ENCODE results near the gene UTP11.

UTP11 gene

DNA sequence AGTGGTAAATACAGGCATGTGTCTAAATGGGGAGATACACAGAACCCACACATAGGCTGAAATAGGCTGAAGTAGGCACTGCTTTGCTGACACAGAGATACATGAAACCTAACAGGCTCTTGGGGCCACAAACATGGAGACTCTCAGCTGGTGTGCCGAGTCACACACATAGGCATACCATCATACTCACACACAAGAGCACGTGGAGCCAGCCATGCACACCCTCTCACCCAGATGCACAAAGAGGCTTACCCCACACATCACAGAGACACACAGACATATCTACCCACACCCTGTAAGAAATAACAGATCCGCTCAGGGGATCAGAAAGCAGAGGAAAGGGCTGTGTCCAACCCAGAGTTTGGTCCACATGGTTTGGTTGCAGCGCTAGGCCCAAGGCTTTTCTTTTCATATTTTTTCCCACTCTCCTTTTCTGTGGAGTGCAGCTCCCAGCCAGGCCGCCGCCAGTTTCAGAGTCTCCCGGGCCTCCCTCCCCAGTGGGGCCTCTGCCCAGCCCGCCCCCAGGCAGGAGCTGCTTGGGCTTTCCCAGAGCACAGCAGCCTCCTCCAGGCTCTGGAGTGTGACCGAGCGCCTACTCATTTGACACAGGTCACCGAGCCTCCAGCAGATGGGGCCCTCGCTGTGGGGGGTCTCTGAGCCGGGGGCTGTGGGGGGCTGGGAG is 38.0 kb downstream of the UTP11 start:
- no peak overlapping the region for H3K4me3 ChIP-seq (ENCODE audit: low read depth, low read length)
- no peak for DNase-seq (ENCODE audit: low read depth)
- TF ChIP-seq, protein P1, sequence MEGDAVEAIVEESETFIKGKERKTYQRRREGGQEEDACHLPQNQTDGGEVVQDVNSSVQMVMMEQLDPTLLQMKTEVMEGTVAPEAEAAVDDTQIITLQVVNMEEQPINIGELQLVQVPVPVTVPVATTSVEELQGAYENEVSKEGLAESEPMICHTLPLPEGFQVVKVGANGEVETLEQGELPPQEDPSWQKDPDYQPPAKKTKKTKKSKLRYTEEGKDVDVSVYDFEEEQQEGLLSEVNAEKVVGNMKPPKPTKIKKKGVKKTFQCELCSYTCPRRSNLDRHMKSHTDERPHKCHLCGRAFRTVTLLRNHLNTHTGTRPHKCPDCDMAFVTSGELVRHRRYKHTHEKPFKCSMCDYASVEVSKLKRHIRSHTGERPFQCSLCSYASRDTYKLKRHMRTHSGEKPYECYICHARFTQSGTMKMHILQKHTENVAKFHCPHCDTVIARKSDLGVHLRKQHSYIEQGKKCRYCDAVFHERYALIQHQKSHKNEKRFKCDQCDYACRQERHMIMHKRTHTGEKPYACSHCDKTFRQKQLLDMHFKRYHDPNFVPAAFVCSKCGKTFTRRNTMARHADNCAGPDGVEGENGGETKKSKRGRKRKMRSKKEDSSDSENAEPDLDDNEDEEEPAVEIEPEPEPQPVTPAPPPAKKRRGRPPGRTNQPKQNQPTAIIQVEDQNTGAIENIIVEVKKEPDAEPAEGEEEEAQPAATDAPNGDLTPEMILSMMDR (IDR thresholded peaks at IDR 0.05; ENCODE audit: insufficient read depth, low read depth, low read length, missing control alignments), result no peak

DNA sequence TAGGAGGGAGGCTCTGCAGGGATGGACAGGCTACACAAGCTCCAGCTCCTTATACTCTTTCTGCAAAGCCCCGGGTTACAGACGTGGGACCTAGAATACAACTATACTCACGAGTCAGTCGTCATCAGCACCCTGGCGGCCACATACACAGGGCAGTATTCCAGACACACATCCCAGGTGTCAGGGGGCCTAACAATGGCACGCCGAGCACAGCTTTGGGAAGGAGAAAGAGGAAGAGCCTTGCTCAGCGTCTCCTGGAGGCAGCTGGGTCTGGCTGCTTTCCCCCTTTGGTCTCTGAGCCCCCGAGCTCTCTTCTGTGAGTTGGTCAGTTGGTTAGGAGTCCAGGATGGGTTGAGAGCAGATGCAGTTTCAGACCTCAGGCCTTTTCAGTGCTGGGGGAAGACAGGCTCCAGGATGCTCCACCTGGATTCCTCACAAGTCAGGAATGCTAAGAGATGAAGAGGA is 38.6 kb downstream of the UTP11 start:
- TF ChIP-seq, protein P1 (IDR thresholded peaks at IDR 0.05; ENCODE audit: insufficient read depth, low read depth, low read length, missing control alignments), result no peak
- DNase-seq (ENCODE audit: low read depth), result no peak
- H3K4me3 ChIP-seq (ENCODE audit: low read depth, low read length), result no peak overlapping the region

DNA sequence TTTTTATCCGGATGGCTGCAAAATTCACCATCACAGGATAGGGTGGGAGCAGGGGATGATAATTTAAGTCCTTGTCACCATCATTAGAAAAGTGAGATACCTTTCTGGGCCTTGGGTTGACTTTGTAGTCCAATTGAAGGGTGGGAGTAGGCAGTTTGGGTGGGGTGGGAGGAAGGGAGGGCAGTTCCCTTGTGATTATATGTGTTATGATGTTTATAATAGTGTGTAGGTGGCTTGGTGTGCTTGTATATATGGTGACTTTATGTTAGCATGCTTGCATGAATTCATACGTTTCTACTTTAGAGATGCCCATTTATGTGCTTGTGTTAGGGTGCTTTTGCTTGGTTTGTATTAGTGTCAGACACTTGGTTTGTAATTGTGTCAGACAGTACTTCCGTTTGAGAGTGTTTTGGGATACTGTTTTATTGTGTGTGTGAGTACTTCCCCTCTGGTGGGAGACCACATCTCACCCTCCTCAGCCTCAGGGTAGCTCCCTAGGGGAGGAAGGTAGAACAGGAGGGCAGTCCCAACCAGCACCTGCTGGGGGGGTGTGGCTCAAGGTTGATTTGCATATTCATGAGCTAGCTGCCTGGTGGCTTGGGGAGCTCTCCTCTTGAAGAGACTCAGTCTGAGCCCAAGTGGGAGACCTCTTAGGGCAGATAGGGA is 40.3 kb downstream of the UTP11 start:
- H3K4me3 ChIP-seq (ENCODE audit: low read depth, low read length), result no peak overlapping the region
- DNase-seq (ENCODE audit: low read depth), result peak; percentile 70
- TF ChIP-seq, protein P1 (IDR thresholded peaks at IDR 0.05; ENCODE audit: insufficient read depth, low read depth, low read length, missing control alignments), result no peak

DNA sequence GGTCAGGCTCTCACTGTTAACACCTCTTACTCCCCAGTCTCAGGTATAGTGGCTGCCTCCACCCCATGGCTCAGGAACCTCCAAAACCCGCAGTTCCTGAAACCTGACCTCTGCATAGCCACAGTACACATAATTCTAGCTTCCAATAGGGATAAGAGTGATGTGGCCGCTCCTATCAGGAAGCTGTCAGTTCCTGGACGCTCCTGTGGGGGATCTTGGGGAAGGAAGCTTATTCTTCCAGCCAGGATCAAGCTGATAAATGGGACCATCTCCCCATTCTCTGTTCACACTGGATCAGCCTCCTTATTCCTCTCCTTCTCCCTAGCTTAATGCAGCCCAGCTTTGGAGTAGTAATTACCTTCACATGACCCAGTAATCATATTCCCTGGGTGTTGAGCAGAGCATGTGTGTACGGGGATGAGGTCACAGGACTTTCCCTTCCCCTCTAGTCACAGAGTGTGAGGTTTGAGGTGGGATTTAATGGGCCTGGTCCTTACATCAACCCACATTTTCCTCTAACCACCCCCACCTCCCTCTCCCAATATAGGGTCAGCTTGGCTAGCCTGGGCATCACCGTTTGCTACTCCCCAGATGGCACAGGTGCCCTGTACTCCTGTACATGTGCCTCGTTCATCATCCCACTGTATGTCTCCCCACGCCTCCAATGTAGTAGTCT is 41.0 kb downstream of the UTP11 start:
- DNase-seq (ENCODE audit: low read depth), result no peak
- no peak overlapping the region for H3K4me3 ChIP-seq (ENCODE audit: low read depth, low read length)
- TF ChIP-seq, protein P1 (IDR thresholded peaks at IDR 0.05; ENCODE audit: insufficient read depth, low read depth, low read length, missing control alignments), result no peak

DNA sequence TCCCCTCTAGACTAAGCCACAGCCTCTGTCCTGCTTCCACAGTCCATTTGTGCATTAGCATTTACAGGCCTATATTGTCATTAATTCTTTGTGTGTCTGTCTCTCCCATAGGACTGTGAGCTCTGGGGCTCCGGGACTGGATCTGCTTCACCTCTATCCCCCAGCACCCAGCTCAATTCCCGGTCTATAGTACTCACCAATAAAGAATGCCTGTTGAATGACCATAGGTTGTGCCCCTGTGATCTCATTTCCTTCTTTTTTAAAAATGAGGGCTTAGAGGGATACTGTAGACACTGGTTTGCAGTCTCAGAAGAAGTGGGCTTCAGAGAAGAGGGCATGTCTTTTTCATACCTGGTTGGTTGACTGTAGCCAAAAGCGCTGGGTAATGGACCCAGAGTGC is 42.9 kb downstream of the UTP11 start:
- H3K4me3 ChIP-seq (ENCODE audit: low read depth, low read length), result no peak overlapping the region
- DNase-seq (ENCODE audit: low read depth), result no peak
- TF ChIP-seq, protein P1 (IDR thresholded peaks at IDR 0.05; ENCODE audit: insufficient read depth, low read depth, low read length, missing control alignments), result no peak

DNA sequence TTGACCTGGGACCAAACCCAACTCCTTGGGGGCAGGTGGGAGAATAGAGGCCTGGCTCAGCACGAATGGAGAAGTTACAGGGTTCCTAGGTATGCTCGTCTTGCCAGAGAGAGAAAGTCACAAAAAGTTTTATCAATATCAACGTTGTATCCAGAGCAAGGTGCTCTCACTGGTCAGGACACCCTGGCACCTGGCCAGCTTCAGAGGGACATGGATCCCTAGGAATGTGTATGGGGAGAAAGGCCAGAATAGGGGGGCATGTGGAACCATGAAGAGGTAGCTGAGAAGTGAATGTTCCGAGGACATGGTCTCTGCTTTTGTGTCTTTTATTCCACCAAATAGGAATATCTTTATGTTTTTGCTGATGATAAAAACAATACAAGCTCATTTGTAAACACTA is 43.4 kb downstream of the UTP11 start:
- TF ChIP-seq, protein P1 (IDR thresholded peaks at IDR 0.05; ENCODE audit: insufficient read depth, low read depth, low read length, missing control alignments), result no peak
- no peak overlapping the region for H3K4me3 ChIP-seq (ENCODE audit: low read depth, low read length)
- no peak for DNase-seq (ENCODE audit: low read depth)

All from GM12865 (cell line).